GM10847 (cell line): ENCODE data around the gene SNAI3.

Source experiments
- POLR2A ChIP-seq: IDR thresholded peaks from 2 replicates; pipeline ENCODE4 v1.6.1; 2011; ENCODE audit not compliant: insufficient read length; ENCODE audit errors: extremely low read depth

SNAI3 gene

GRCh38 chr16:88686439-88687253 lies at the start of gene SNAI3:
TSS of gene SNAI3 (minus strand) at chr16:88686507. CDS start at chr16:88686406, 101 bp downstream.
- TF ChIP-seq POLR2A: no peak

GRCh38 chr16:88736088-88736487 lies 49.8 kb upstream of the SNAI3 start:
- no peak for TF ChIP-seq POLR2A

- no peak for TF ChIP-seq POLR2A
These were observed 49.3 kb upstream of the SNAI3 start for GRCh38 chr16:88735616-88736015.

GRCh38 chr16:88735121-88735520 lies 48.8 kb upstream of the SNAI3 start:
- TF ChIP-seq POLR2A: no peak

- no peak for TF ChIP-seq POLR2A
These were observed 48.0 kb upstream of the SNAI3 start for GRCh38 chr16:88734361-88734728.

- no peak for TF ChIP-seq POLR2A
These were observed 47.5 kb upstream of the SNAI3 start for GRCh38 chr16:88733630-88734360.

- TF ChIP-seq POLR2A: no peak
These were observed 46.6 kb upstream of the SNAI3 start for GRCh38 chr16:88732961-88733294.

GRCh38 chr16:88732172-88732960 lies 46.1 kb upstream of the SNAI3 start:
- no peak for TF ChIP-seq POLR2A

- TF ChIP-seq POLR2A: no peak
These were observed 45.4 kb upstream of the SNAI3 start for GRCh38 chr16:88731699-88732098.

- no peak for TF ChIP-seq POLR2A
These were observed 44.6 kb upstream of the SNAI3 start for GRCh38 chr16:88730632-88731607.

GRCh38 chr16:88727871-88728270 lies 41.6 kb upstream of the SNAI3 start:
- TF ChIP-seq POLR2A: no peak

GRCh38 chr16:88726981-88727380 lies 40.7 kb upstream of the SNAI3 start:
- TF ChIP-seq POLR2A: no peak

- TF ChIP-seq POLR2A: no peak
These were observed 40.1 kb upstream of the SNAI3 start for GRCh38 chr16:88726408-88726749.

GRCh38 chr16:88725609-88726407 lies 39.5 kb upstream of the SNAI3 start:
- TF ChIP-seq POLR2A: no peak
